IPS-18c (cell line): Measurements from ENCODE around the gene VWA2.

Source experiments
- H3K4me3 ChIP-seq: 2 replicates; pipeline ENCODE4 v1.7.0; 2013; ENCODE audit warnings: low read depth, mild to moderate bottlenecking, low read length, moderate library complexity; ENCODE audit not compliant: insufficient read depth
- H3K9me3 ChIP-seq: one replicate; pipeline ENCODE4 v1.6.1; 2013; ENCODE audit warnings: mild to moderate bottlenecking, low read length, moderate library complexity; ENCODE audit not compliant: control insufficient read depth, insufficient read depth

VWA2 gene

DNA sequence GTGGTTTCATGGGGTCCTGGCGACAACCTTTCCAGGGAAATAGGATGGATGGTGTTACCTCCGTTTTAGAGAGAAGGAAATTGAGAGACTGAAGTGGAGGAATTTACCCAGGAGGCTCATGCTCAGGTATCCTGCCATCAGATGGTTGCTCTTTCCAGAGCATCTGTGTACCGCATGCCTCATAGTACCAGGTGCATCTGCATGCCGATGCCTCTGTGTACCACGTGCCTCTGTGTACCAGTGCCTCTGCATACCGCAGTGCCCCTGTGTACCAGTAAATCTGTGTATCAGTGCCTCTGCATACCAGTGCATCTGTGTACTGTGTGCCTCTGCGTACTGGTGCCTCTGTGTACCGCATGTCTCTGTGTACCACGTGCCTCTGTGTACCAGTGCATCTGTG lies 3.2 kb downstream of the VWA2 start:
- Histone ChIP-seq H3K4me3 (no peak overlapping the region), H3K9me3 (no peaks in the 10 kb centered on the region)

GRCh38 chr10:114243661-114244060 lies 4.6 kb downstream of the VWA2 start:
- no peak overlapping the region for H3K4me3 ChIP-seq
- no peaks in the 10 kb centered on the region for H3K9me3 ChIP-seq

DNA sequence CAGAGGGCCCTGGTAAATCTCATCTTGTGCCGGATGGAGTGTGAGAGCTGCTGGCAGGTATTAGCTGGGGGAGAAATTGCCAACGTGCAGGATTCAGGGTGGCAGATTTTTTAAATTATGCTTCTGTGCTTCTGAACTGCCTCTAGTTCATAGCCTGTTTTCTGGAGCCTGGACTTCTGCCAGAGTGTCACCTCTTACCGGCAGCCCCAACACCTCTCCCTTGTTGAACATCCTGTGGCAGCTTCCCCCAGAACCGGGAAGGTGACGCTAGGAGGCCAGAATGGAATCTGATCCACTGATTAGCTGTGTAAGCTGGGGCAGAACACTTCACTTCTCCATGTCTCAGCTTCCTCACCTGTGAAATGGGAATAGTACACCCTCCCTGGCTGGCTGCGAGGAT lies 5.1 kb downstream of the VWA2 start:
- no peak overlapping the region for H3K4me3 ChIP-seq
- no peaks in the 10 kb centered on the region for H3K9me3 ChIP-seq

DNA sequence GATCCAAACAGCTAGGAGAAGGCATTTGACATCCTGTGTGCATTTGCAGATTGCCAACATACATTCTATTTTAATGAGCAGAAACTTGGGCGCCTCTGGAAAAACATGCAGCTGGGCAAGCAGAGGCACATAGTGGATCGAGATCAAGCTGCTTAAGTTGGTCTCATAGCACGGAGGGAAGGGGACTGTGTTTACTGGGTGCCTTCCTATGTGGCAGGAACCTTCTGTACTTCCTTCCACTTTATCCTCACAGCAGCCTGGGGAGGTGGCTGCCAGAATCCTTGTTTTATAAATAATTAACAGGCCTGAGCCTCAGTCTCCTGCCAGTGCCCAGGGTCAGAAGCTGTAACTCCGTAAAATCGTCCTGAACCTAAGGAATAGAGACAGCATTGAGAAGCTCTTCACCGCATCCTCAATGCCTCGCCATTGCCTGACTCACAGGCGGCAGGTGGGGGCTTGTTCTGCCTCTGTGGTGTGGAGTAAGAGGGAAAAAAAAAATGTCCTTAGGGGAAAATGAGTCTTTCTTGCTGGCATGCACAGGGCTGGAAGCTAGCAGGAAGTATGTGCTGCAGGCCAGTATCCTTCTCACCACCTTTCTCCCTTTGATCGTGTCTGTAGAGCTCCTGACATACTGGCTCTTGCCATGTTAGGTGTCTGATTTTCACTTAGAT lies 6.2 kb downstream of the VWA2 start:
- no peak overlapping the region for H3K4me3 ChIP-seq

GRCh38 chr10:114246679-114247305 lies 7.7 kb downstream of the VWA2 start:
- no peak overlapping the region for H3K4me3 ChIP-seq
- no peaks in the 10 kb centered on the region for H3K9me3 ChIP-seq

More for the DNA sequence above, 6.2 kb downstream of the VWA2 start:
- H3K9me3 ChIP-seq, result no peaks in the 10 kb centered on the region

- no peak overlapping the region for H3K4me3 ChIP-seq
- H3K9me3 ChIP-seq, result no peaks in the 10 kb centered on the region
These were observed 11.2 kb downstream of the VWA2 start for GRCh38 chr10:114250236-114250635.

GRCh38 chr10:114250716-114251115 lies 11.7 kb downstream of the VWA2 start:
- Histone ChIP-seq H3K4me3 (no peak overlapping the region), H3K9me3 (no peaks in the 10 kb centered on the region)

DNA sequence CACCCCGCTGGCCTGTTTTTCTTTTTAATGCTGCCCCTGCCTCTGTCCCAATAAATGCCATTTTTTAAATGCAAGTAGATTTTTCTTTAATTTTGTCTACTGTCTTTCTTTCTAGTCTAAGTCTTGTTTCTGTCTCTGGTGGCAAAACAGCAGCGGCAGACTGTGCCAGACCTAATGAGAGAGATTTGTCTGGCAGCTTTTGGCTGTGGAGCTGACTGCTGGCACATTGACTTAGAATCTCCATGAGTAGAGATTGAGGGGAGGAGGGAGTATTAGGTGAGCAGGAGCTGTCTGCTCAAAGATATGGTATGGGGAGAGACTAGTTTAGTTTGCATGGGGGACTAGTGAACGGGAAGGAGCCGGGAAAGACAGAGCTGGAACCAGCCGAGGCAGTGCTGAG lies 13.0 kb downstream of the VWA2 start:
- H3K4me3 ChIP-seq, result no peak overlapping the region
- H3K9me3 ChIP-seq, result no peaks in the 10 kb centered on the region

GRCh38 chr10:114252883-114253282 lies 13.8 kb downstream of the VWA2 start:
- Histone ChIP-seq H3K9me3 (no peaks in the 10 kb centered on the region), H3K4me3 (no peak overlapping the region)

GRCh38 chr10:114255227-114255626 lies 16.2 kb downstream of the VWA2 start:
- H3K9me3 ChIP-seq, result no peaks in the 10 kb centered on the region
- H3K4me3 ChIP-seq, result no peak overlapping the region

DNA sequence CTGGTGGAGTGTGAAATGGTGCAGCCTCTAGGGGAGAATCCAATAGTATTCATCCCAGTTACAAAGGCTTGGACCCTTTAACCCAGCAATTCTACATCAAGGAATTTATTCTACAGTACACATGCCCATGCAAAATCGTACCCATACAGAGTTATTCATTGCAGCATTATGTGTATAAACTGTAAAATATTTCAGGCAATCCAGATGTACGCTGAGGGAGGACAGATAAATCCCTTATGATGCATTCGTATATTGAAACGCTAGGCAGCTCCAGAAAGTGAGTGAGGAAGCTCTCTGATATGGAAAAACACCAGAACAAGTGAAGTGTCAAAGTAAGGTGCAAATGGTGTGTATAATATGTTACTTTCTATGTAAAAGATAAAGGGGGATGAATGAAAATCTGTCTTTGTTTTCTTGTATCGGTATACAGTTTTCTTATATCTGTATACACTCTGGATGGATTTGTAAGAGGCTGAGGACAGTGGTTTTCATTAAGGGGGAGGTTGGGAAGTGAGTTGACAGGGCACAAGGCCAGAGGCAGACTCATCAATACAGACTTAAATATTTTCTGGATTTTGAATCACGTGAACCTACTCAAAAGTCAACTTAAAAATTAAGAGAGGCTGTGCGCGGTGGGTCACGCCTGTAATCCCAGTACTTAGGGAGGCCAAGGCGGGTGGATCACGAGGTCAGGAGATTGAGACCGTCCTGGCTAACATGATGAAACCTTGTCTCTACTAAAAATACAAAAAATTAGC lies 17.1 kb downstream of the VWA2 start:
- no peaks in the 10 kb centered on the region for H3K9me3 ChIP-seq
- H3K4me3 ChIP-seq, result no peak overlapping the region

GRCh38 chr10:114256822-114257221 lies 17.8 kb downstream of the VWA2 start:
- Histone ChIP-seq H3K9me3 (no peaks in the 10 kb centered on the region), H3K4me3 (no peak overlapping the region)

DNA sequence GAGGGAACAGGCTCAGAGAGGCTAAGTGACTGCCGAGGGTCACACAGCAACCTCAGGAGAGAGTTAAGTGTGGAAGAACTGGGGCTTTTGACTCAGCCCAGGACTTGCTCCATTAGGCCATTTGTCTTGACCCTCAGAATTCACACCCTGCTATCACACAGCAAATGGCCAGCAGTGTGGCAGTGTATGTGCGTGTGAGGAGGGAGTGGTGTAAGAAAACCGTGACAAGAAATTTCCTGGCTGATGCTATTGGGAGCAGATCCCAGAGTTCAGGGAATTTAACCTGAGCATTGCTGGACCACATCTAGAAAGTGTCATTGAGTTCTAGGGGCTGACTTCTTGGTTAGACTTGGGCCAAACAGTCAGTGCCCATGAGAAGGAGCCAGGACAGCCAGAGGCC lies 18.4 kb downstream of the VWA2 start:
- Histone ChIP-seq H3K9me3 (no peaks in the 10 kb centered on the region), H3K4me3 (no peak overlapping the region)

DNA sequence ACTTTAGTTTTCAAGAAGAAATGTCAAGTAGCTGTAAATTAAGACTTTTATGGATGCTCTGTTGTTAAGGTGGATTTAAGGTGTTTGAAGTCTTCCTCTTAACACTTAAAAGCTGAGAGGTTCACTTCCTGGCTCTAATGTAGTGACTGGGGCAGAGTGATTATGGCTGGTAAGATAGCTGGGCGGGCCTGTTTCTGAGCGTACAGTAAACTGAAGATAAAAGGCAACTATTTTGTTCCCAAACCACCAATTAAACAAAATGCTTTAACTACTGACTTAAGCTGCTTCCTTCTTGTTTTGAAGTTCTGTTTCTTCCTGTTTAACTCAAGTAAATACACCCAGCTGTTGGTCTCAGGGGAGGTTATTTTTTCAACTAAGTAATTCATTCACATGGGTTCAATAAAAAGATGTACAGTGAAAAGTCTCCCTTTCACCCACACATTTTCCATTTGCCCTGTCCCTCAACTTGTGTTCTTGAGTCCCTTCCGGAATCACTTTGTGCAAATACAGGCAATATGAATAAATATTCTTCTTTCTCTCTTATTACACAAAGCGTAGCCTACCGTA lies 19.3 kb downstream of the VWA2 start:
- Histone ChIP-seq H3K9me3 (no peaks in the 10 kb centered on the region), H3K4me3 (no peak overlapping the region)

DNA sequence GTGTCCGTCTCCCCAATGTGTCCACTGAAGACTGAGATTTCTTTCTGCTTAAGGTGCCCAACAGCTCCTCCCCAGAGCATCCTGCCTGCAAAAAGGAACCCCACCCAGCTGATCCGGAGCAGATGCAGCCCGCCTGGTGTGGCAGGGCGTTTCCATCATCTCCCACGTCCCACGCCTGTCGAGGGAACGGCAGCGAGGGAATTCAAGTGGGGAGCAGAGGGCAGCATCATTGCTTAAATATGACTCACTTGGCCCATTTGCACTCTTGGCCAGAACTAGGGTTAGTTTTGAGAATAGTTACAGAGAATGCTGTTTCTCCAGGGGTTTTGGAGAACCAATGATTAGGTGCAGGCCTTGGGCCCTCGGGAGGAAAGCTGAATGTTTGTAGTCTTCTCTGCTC lies 20.8 kb downstream of the VWA2 start:
- Histone ChIP-seq H3K9me3 (no peaks in the 10 kb centered on the region), H3K4me3 (no peak overlapping the region)

- Histone ChIP-seq H3K9me3 (no peaks in the 10 kb centered on the region), H3K4me3 (no peak overlapping the region)
These were observed 21.3 kb downstream of the VWA2 start for GRCh38 chr10:114260366-114260765.

DNA sequence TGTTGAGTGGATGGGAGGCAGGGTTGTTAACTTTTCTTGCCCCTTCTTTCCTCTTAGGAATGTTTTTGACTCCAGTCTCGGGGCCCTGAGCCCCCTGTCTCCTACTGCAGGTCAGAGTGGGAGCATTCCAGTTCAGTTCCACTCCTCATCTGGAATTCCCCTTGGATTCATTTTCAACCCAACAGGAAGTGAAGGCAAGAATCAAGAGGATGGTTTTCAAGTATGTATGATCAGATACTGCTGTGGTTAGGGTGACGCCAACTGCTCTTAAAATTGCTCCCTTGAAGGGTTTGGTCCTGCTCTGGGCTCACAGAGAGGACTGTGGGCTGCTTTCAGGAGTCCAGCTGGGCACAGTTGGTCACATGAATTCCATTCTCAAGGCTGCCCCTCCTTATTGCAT lies 22.0 kb downstream of the VWA2 start:
- H3K9me3 ChIP-seq, result no peaks in the 10 kb centered on the region
- no peak overlapping the region for H3K4me3 ChIP-seq

DNA sequence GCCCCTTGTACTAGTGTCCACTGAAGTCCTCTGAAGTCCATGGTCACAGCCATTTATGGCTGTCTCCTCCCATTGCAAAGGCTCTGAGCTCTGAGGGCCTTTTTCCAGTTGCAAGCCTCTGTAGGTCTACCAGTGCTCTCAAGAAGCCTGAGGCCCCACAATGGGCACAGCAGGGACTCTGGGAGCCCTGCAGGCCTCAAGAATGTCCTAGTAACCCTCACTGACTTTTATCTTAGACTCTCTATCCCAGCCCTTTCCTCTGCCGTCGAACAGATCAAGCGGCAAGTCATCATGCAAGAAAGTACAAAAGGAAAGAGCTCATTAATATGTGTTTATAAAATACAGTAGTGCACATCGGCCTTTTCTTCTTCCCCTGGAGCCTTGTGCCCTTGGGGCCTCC lies 23.4 kb downstream of the VWA2 start:
- Histone ChIP-seq H3K4me3 (no peak overlapping the region), H3K9me3 (no peaks in the 10 kb centered on the region)
